ENCODE measurements around the gene MARCHF2. TPM values are rescaled to one million over a fixed set of nuclear protein-coding genes. Genes with fewer than 3 reads are reported as not detected.
A peak's percentile ranks its signal among the peaks of the same experiment; 100 is the strongest.
"Not testable (repeated sequence)": the region's sequence is repeated elsewhere in the genome, so short reads cannot be mapped to it uniquely, and the experiment has no call there.

Gene MARCHF2
- total RNA-seq, 6 donors from 2014 or later = 72.2 to 266 (median 111) TPM

- Histone ChIP-seq H3K27me3 (no peaks in the 10 kb centered on the region), H3K4me1 (peaks cover 0 to 1% (median under 1%) of the 10 kb centered on the region in 4 donors), H3K4me3 (no peak overlapping the region), H3K27ac (no peak overlapping the region), H3K9me3 (no peaks in the 10 kb centered on the region), H3K36me3 (peaks cover 22 to 62% (median 55%) of the 10 kb centered on the region in 4 donors)
- 81 to 92% methylated on average over 24 to 40 of the region's 44 CpGs for WGBS, 2 donors
- no peak for TF ChIP-seq CTCF (IDR thresholded peaks at IDR 0.05)
- no peak for TF ChIP-seq POLR2AphosphoS5 (IDR thresholded peaks at IDR 0.05)
- no peak for TF ChIP-seq EP300 (IDR thresholded peaks at IDR 0.05)
- no peak for TF ChIP-seq POLR2A (IDR thresholded peaks at IDR 0.05)
- DNase-seq (peak in 1 of 2 donors; percentile 78), ATAC-seq (ENCODE audit: low FRiP score in 2 of 2) (no peak)
These were observed 9.8 kb upstream of the MARCHF2 start for GRCh38 chr19:8403098-8403819.

GRCh38 chr19:8403820-8404109 lies 9.3 kb upstream of the MARCHF2 start:
- H3K27me3 ChIP-seq = no peaks in the 10 kb centered on the region
- peaks cover 22 to 59% (median 54%) of the 10 kb centered on the region in 4 donors for H3K36me3 ChIP-seq
- TF ChIP-seq CTCF (IDR thresholded peaks at IDR 0.05) (no peak), POLR2A (IDR thresholded peaks at IDR 0.05) (no peak), POLR2AphosphoS5 (IDR thresholded peaks at IDR 0.05) (no peak), EP300 (IDR thresholded peaks at IDR 0.05) (no peak)
- no peaks in the 10 kb centered on the region for H3K4me1 ChIP-seq
- H3K9me3 ChIP-seq = no peaks in the 10 kb centered on the region
- 88 to 91% methylated on average over 9 to 24 of the region's 24 CpGs for WGBS, 2 donors
- no peak for ATAC-seq (ENCODE audit: low FRiP score in 2 of 2)
- peak in 1 of 2 donors; percentile 75 for DNase-seq
- H3K4me3 ChIP-seq = no peak overlapping the region
- H3K27ac ChIP-seq = no peak overlapping the region

- TF ChIP-seq CTCF (IDR thresholded peaks at IDR 0.05) = no peak
- no peak for TF ChIP-seq POLR2AphosphoS5 (IDR thresholded peaks at IDR 0.05)
- TF ChIP-seq POLR2A (IDR thresholded peaks at IDR 0.05) = no peak
- no peak for TF ChIP-seq EP300 (IDR thresholded peaks at IDR 0.05)
- Histone ChIP-seq H3K27me3 (no peaks in the 10 kb centered on the region), H3K9me3 (no peaks in the 10 kb centered on the region), H3K4me3 (no peak overlapping the region), H3K4me1 (no peaks in the 10 kb centered on the region), H3K27ac (no peak overlapping the region), H3K36me3 (peaks cover 22 to 57% (median 51%) of the 10 kb centered on the region in 4 donors)
- no peak for ATAC-seq (ENCODE audit: low FRiP score in 2 of 2)
- DNase-seq = no peak
- WGBS, 2 donors = 93 to 94% methylated on average over 13 to 17 of the region's 18 CpGs
These were observed 8.5 kb upstream of the MARCHF2 start for GRCh38 chr19:8404391-8405151.

GRCh38 chr19:8410718-8411117 lies 2.4 kb upstream of the MARCHF2 start:
- H3K36me3 ChIP-seq; H3K27ac ChIP-seq; DNase-seq; H3K27me3 ChIP-seq; H3K9me3 ChIP-seq; ATAC-seq (ENCODE audit: low FRiP score in 2 of 2); H3K4me3 ChIP-seq: not testable (repeated sequence)
- H3K4me1 ChIP-seq = peaks cover 11 to 22% (median 17%) of the 10 kb centered on the region in 4 donors
- WGBS, 2 donors = 79 to 89% methylated on average over 10 to 13 of the region's 13 CpGs

- Histone ChIP-seq H3K27ac (peak overlapping the region; percentile 72 to 81 (median 78)), H3K27me3 (no peaks in the 10 kb centered on the region), H3K4me1 (peaks cover 23 to 40% (median 35%) of the 10 kb centered on the region in 4 donors), H3K4me3 (peak overlapping the region; percentile 37 to 98 (median 94)), H3K36me3 (peaks cover 0 to 2% (median under 1%) of the 10 kb centered on the region in 4 donors), H3K9me3 (no peaks in the 10 kb centered on the region)
- ATAC-seq (ENCODE audit: low FRiP score in 2 of 2) (no peak), DNase-seq (no peak)
- WGBS, 2 donors = 16 to 21% methylated on average over 3 of the region's 3 CpGs
- no peak for TF ChIP-seq CTCF (IDR thresholded peaks at IDR 0.05)
- no peak for TF ChIP-seq EP300 (IDR thresholded peaks at IDR 0.05)
- TF ChIP-seq POLR2A (IDR thresholded peaks at IDR 0.05) = no peak
- no peak for TF ChIP-seq POLR2AphosphoS5 (IDR thresholded peaks at IDR 0.05)
These were observed 507 bp downstream of the MARCHF2 start for GRCh38 chr19:8413629-8413995.
